ENCODE measurements around the gene JAG1. TPM values are rescaled to one million over a fixed set of nuclear protein-coding genes. Genes with fewer than 3 reads are reported as not detected.

Gene JAG1
- total and polyA plus RNA-seq, 2 of the 4 experiments (the other 2 are of a cell fraction) = 10.2 to 22.6 TPM

DNA sequence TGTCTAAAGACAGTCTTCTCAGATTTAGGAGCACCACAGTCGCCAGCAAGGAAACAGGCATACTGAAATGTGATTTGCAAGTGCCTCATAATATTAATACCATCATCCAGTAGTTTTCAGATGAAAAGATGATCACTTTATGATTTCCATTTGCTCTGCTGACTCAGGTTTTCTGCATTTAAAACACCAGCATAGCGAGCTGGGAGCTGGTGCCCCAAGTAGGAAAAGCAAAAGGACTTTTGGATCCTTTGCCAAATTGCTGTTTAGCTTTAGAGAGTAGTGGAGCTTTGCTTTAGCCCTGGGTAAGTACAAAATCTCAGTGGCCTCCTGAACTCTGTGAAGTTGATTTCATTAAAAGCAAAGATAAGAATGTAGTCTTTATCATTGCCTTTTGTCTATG, 78.5 kb downstream of the JAG1 start:
- H4K91ac ChIP-seq (ENCODE audit: insufficient read depth, low read depth, low read length) = no peak overlapping the region

More for the DNA sequence above, 78.5 kb downstream of the JAG1 start:
- Histone ChIP-seq H4K20me1 (ENCODE audit: insufficient read depth, low read length) (no peaks in the 10 kb centered on the region), H2AK9ac (replicated peaks; ENCODE audit: low read depth, low read length, poor library complexity) (no peak overlapping the region), H3K36me3 (ENCODE audit: control insufficient read depth, insufficient read depth, low read length) (no peaks in the 10 kb centered on the region), H2BK15ac (ENCODE audit: low read depth, low read length) (peak overlapping the region; percentile 54), H3K4ac (ENCODE audit: low read depth, low read length) (peak overlapping the region; percentile 46), H3K4me1 (ENCODE audit: control insufficient read depth, insufficient read depth, low read length) (peaks cover 24% of the 10 kb centered on the region), H2BK5ac (ENCODE audit: low read depth, low read length, poor library complexity, severe bottlenecking) (no peak overlapping the region), H3K56ac (ENCODE audit: extremely low read depth, insufficient read depth, low read length) (no peak overlapping the region), H2AK5ac (ENCODE audit: low read depth, low read length) (no peak overlapping the region; the same call in 1 of the 2 replicates), H3K18ac (ENCODE audit: low read depth, low read length) (peak overlapping the region; percentile 58; the same call in 1 of the 2 replicates), H4K8ac (ENCODE audit: low read depth in 2 of 2, low read length in 2 of 2) (peak overlapping the region in 1 of 2 experiments; percentile 28; a peak in 1 of 4 replicates), H3K27ac (ENCODE audit: insufficient read depth, low read length) (no peak overlapping the region), H2AFZ (replicated peaks; ENCODE audit: low read length, poor library complexity) (no peak overlapping the region), H2BK120ac (ENCODE audit: low read depth, low read length) (peak overlapping the region; percentile 72), H3K4me3 (ENCODE audit: insufficient read depth, low read depth, low read length) (no peak overlapping the region), H4K5ac (ENCODE audit: low read depth, low read length) (peak overlapping the region; percentile 26; the same call in 1 of the 2 replicates), H3K9ac (ENCODE audit: low read depth, low read length) (no peak overlapping the region), H3K4me2 (ENCODE audit: low read depth, low read length) (no peak overlapping the region), H3K9me1 (ENCODE audit: insufficient read depth, low read length) (peaks cover 11% of the 10 kb centered on the region), H3K9me3 (ENCODE audit: control insufficient read depth, insufficient read depth, low read length) (no peaks in the 10 kb centered on the region), H3K27me3 (ENCODE audit: control insufficient read depth, insufficient read depth, low read length) (no peaks in the 10 kb centered on the region), H3K14ac (replicated peaks; ENCODE audit: low read depth, low read length) (0 out of 2 replicates have a peak overlapping the region, but pooled peaks have one; percentile 4), H2BK20ac (ENCODE audit: low read depth, low read length) (0 out of 2 replicates have a peak overlapping the region, but pooled peaks have one; percentile 53), H3K23ac (ENCODE audit: low read depth, low read length) (no peak overlapping the region), H3K79me1 (ENCODE audit: low read depth in 1 of 2, low read length in 2 of 2) (peaks cover 0 to 8% of the 10 kb centered on the region in 2 experiments; a peak in 1 of 4 replicates)
- WGBS, 2 experiments (ENCODE audit: extremely low coverage in 2 of 2, insufficient read length in 1 of 2) = no CpG with 5 or more reads among the region's 2 CpGs
- no peak for ATAC-seq (ENCODE audit: low read depth)
- dilution Hi-C loops (cut with HindIII; ENCODE audit: low sequenced_read_pairs, unreplicated experiment) (no loop called here), in situ Hi-C loops (cut with MboI; ENCODE audit: low sequenced_read_pairs) (no loop called here), intact Hi-C loops (cut with micrococcal nuclease) (loop anchor here (5.0 kb wide), 2 partner anchors 42 to 327 kb away; no protein-coding TSS in a partner anchor)
- no peak for TF ChIP-seq RCOR1 (IDR thresholded peaks at IDR 0.05; ENCODE audit: insufficient replicate concordance, low read length)
- TF ChIP-seq MAZ (IDR thresholded peaks at IDR 0.05; ENCODE audit: borderline replicate concordance, low read depth, low read length) = no peak
- TF ChIP-seq, protein P1, sequence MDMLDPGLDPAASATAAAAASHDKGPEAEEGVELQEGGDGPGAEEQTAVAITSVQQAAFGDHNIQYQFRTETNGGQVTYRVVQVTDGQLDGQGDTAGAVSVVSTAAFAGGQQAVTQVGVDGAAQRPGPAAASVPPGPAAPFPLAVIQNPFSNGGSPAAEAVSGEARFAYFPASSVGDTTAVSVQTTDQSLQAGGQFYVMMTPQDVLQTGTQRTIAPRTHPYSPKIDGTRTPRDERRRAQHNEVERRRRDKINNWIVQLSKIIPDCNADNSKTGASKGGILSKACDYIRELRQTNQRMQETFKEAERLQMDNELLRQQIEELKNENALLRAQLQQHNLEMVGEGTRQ (IDR thresholded peaks at IDR 0.05; ENCODE audit: low read depth, low read length) = no peak
- peak; percentile 59 for TF ChIP-seq MAFK (IDR thresholded peaks at IDR 0.05; ENCODE audit: low read depth, low read length)
- ChIA-PET POLR2A (ENCODE audit: unreplicated experiment) (no interaction called here), CTCF (interaction anchor here (0.7 to 1.1 kb wide), 2 partner anchors 13 to 654 kb away, joined by 3 read pairs; no protein-coding TSS in a partner anchor)
- no TSS peak for BruUV-seq (replicated peaks)
- no peak for DNase-seq

All from IMR-90 (cell line).